ENCODE measurements around the gene QRICH2. TPM values are rescaled to one million over a fixed set of nuclear protein-coding genes. Genes with fewer than 3 reads are reported as not detected.
"Not testable (repeated sequence)": the region's sequence is repeated elsewhere in the genome, so short reads cannot be mapped to it uniquely, and the experiment has no call there.

The QRICH2 gene
- total and polyA plus RNA-seq, 10 of the 15 experiments (the other 5 are each of a cell fraction or from before 2014, with no cell fraction given), result 0.04 to 0.72 (median 0.25) TPM

DNA sequence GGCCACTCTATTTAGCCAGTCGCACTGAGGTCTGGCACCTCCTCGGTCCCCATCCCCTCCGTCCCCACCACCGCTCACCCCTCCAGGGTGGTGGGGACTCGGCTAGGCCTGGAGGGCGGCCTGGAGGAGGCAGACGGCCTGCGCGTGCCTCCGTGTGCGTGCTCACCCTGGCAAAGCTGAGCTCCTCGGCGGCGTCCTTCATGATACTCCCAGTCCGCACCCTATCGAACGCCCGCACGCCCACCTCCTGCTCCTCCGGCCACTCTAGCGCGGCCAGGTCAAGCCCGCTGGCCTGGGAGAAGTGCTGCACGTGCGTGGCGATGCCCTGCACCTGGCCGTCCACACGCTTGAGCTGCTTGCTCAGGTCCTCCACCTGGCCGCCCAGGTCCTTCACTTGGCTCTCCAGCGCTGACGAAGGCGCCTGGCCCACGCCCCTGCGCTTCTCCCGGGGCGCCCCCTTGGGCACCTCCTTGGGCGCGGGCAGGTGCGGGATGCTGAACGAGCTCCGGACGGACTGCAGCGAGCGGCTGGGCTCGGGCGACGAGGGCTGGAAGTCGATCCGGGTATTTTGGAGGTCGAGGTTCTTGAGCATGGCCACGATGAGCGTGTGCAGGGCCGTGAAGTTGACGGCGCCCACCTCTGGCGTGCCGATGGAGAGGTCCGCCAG is 644 bp downstream of the QRICH2 start:
- DNase-seq (ENCODE audit: low read depth, low spot score) (no peak), ATAC-seq (no peak), FAIRE-seq (no peak)
- Histone ChIP-seq H4K20me1 (ENCODE audit: control insufficient read depth, insufficient read depth) (no peaks in the 10 kb centered on the region), H3K36me3 (ENCODE audit: control insufficient read depth in 2 of 2, insufficient read depth in 2 of 2, low read length in 1 of 2) (no peaks in the 10 kb centered on the region; a peak in 1 of 4 replicates), H3K79me2 (ENCODE audit: control insufficient read depth, insufficient read depth, low read length) (no peaks in the 10 kb centered on the region), H3K9ac (ENCODE audit: control insufficient read depth, insufficient read depth, low read length) (no peak overlapping the region), H3K4me1 (ENCODE audit: control insufficient read depth, insufficient read depth, low read length) (no peaks in the 10 kb centered on the region), H3K27ac (ENCODE audit: control insufficient read depth, insufficient read depth) (no peak overlapping the region), H3K4me3 (no peak overlapping the region), H3K27me3 (replicated peaks in 1 of 2; ENCODE audit: control insufficient read depth in 2 of 2, insufficient read depth in 2 of 2, low read length in 1 of 2) (no peaks in the 10 kb centered on the region), H3K9me3 (replicated peaks; ENCODE audit: control insufficient read depth, insufficient read depth, low read length) (no peaks in the 10 kb centered on the region), H3K4me2 (ENCODE audit: control insufficient read depth, insufficient read depth) (no peak overlapping the region), H2AFZ (ENCODE audit: control insufficient read depth, low read depth, low read length) (no peak overlapping the region)
- TF ChIP-seq FOXK2 (IDR thresholded peaks at IDR 0.05) (no peak), NR2F1 (conservative IDR thresholded peaks at IDR 0.05) (no peak), RAD51 (IDR thresholded peaks at IDR 0.05) (no peak)
- ChIA-PET RAD21 (ENCODE audit: unreplicated experiment) (no interaction called here), CTCF (interaction anchor here (4.3 to 10.4 kb wide), 2 partner anchors 90 to 91 kb away, joined by 29 to 135 read pairs; no protein-coding TSS in a partner anchor), POLR2A (no interaction called here), SMC1A (ENCODE audit: uncharacterized antibody, unreplicated experiment) (interaction anchor here (2.3 kb wide), 1 partner anchor 151 kb away, joined by 5 read pairs; no protein-coding TSS in a partner anchor)
- BruUV-seq (replicated peaks), result no TSS peak
- 96% methylated on average over 55 of the region's 58 CpGs for whole genome bisulfite sequencing (ENCODE audit: insufficient coverage, insufficient replicate concordance, low lambda C conversion rate, missing lambda C conversion rate)
- in situ Hi-C loops (cut with MboI) (no loop called here), intact Hi-C loops (cut with micrococcal nuclease; ENCODE audit: unreplicated experiment) (no loop called here)

DNA sequence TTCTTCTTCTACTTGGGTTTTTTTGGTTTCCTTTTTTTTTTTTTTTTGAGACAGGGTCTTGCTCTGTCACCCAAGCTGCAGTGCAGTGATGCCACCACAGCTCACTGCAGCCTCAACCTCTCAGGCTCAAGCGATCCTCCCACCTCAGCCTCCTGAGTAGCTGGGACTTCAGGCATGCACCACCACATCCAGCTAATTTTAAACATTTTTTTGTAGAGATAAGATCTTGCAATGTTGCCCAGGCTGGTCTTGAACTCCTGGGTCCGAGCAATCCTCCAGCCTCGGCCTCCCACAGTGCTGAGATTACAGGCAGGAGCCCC is 3.0 kb downstream of the QRICH2 start:
- H3K4me3 ChIP-seq; H3K9me3 ChIP-seq (replicated peaks; ENCODE audit: control insufficient read depth, insufficient read depth, low read length); H3K4me2 ChIP-seq (ENCODE audit: control insufficient read depth, insufficient read depth); H3K79me2 ChIP-seq (ENCODE audit: control insufficient read depth, insufficient read depth, low read length); H3K27ac ChIP-seq (ENCODE audit: control insufficient read depth, insufficient read depth); H2AFZ ChIP-seq (ENCODE audit: control insufficient read depth, low read depth, low read length); H3K9ac ChIP-seq (ENCODE audit: control insufficient read depth, insufficient read depth, low read length); in situ Hi-C loops (cut with MboI); H4K20me1 ChIP-seq (ENCODE audit: control insufficient read depth, insufficient read depth); ATAC-seq; DNase-seq (ENCODE audit: low read depth, low spot score); BruUV-seq (replicated peaks); intact Hi-C loops (cut with micrococcal nuclease; ENCODE audit: unreplicated experiment); H3K36me3 ChIP-seq (ENCODE audit: control insufficient read depth in 2 of 2, insufficient read depth in 2 of 2, low read length in 1 of 2); POLR2A ChIA-PET; FAIRE-seq; H3K4me1 ChIP-seq (ENCODE audit: control insufficient read depth, insufficient read depth, low read length); H3K27me3 ChIP-seq (replicated peaks in 1 of 2; ENCODE audit: control insufficient read depth in 2 of 2, insufficient read depth in 2 of 2, low read length in 1 of 2): not testable (repeated sequence)
- CTCF ChIA-PET, result interaction anchor here (0.7 to 10.4 kb wide), 5 partner anchors 81 to 153 kb away, joined by 3 to 135 read pairs (median 15); partner anchors contain the start of gene SPHK1
- 74% methylated on average over 3 of the region's 3 CpGs for WGBS (ENCODE audit: insufficient coverage, insufficient replicate concordance, low lambda C conversion rate, missing lambda C conversion rate)
- RAD21 ChIA-PET (ENCODE audit: unreplicated experiment), result interaction anchor here (0.7 to 3.7 kb wide), 4 partner anchors 30 to 155 kb away, joined by 3 to 37 read pairs (median 4); no protein-coding TSS in a partner anchor
- SMC1A ChIA-PET (ENCODE audit: uncharacterized antibody, unreplicated experiment), result interaction anchor here (0.7 to 4.7 kb wide), 4 partner anchors 80 to 203 kb away, joined by 3 to 31 read pairs (median 10); partner anchors contain the start of gene SPHK1
